ENCODE measurements around the gene AGBL3. TPM values are rescaled to one million over a fixed set of nuclear protein-coding genes. Genes with fewer than 3 reads are reported as not detected.

Gene AGBL3
- total RNA-seq, 2 experiments from 2014 or later: 2.2 to 2.5 TPM

DNA sequence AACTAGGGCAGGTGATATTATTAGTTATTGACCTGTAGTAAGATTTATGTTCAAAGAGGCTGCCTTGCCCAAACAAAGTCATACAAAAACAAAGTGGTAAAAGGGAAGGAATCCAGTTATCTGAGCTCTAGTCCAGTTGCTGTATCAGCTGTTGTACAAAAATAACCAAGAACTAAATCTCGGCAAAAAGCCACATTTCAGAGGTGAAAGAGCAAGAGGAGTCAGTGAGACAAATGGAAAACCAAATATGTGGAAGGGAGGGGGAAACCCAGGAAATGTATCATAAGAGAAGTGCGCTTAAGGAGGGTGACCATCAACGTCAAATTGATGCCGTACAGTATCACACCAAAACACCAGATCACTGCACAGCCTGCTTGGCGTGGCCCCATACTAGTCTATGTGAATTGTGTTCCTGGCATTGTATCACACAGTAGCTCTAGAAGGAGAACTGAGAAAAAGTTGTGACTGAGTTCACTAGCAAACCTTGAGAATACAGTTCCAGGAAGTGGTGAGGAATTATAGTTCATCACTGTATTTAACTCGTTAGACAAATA, 6.4 kb downstream of the AGBL3 start:
- POLR2A ChIA-PET: interaction anchor here (0.6 to 1.4 kb wide), 2 partner anchors 155 to 463 kb away, joined by 5 to 10 read pairs; partner anchors contain the start of gene TMEM140
- no peak overlapping the region for H3K27ac ChIP-seq (ENCODE audit: low read depth in 1 of 2, low read length in 2 of 2)
- H3K9me3 Mint-ChIP-seq: no peaks in the 10 kb centered on the region
- ATAC-seq (ENCODE audit: poor library complexity): peak; percentile 54
- peaks cover 9% of the 10 kb centered on the region for H3K4me1 ChIP-seq (ENCODE audit: insufficient read depth, low read length)
- H3K27ac Mint-ChIP-seq: peak overlapping the region; percentile 35
- H3K27me3 ChIP-seq (ENCODE audit: control insufficient read depth in 1 of 2, insufficient read depth in 2 of 2, low read length in 2 of 2): no peaks in the 10 kb centered on the region
- TF ChIP-seq, protein P1, sequence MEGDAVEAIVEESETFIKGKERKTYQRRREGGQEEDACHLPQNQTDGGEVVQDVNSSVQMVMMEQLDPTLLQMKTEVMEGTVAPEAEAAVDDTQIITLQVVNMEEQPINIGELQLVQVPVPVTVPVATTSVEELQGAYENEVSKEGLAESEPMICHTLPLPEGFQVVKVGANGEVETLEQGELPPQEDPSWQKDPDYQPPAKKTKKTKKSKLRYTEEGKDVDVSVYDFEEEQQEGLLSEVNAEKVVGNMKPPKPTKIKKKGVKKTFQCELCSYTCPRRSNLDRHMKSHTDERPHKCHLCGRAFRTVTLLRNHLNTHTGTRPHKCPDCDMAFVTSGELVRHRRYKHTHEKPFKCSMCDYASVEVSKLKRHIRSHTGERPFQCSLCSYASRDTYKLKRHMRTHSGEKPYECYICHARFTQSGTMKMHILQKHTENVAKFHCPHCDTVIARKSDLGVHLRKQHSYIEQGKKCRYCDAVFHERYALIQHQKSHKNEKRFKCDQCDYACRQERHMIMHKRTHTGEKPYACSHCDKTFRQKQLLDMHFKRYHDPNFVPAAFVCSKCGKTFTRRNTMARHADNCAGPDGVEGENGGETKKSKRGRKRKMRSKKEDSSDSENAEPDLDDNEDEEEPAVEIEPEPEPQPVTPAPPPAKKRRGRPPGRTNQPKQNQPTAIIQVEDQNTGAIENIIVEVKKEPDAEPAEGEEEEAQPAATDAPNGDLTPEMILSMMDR (IDR thresholded peaks at IDR 0.05): no peak
- no peaks in the 10 kb centered on the region for H3K27me3 Mint-ChIP-seq
- H3K9me3 ChIP-seq (ENCODE audit: control insufficient read depth in 1 of 2, insufficient read depth in 1 of 2, low read length in 2 of 2): no peaks in the 10 kb centered on the region
- peak in 3 of 14 experiments; percentile 6 to 19 (median 10) for DNase-seq
- CTCF ChIA-PET: interaction anchor here (1.7 kb wide), 1 partner anchor 178 kb away, joined by 5 read pairs; the partner anchor contains the start of gene CYREN
- H3K4me1 Mint-ChIP-seq (ENCODE audit: low read depth): peaks cover 72% of the 10 kb centered on the region
- H3K4me3 ChIP-seq (ENCODE audit: low read length): no peak overlapping the region
- H3K36me3 Mint-ChIP-seq (ENCODE audit: low read depth): peaks cover 32% of the 10 kb centered on the region
- H3K36me3 ChIP-seq (ENCODE audit: insufficient read depth, low read length): peaks cover 12% of the 10 kb centered on the region
- intact Hi-C loops (cut with DNase I, micrococcal nuclease): no loop called here
- H3K4me3 Mint-ChIP-seq: no peak overlapping the region

DNA sequence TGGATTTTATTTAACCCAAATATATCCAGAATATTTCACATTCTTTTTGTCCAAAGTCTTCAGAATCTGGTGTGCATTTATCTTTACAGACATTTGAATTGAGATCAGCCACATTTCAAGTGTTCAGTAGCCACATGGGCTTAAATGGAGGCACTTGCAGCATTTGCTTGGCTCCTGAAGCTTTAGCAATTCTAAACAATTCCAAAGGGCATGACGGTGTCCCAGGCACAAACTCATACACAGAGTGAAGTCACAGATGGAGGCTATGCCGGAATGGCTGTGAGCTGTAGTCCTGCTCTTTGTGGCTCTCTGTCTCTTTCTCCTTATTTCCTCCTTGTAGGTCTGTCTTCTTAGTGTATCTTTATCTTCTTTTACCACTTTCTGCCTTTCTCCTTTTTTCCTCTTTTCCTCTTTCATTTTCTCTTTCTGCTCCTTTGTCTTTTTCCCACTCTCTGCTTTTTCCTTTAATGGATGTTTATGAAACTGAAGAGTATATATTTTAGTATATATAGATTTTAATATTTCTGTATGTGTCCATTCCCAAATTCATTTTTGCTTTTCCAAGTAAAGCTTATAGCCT, 7.7 kb downstream of the AGBL3 start:
- intact Hi-C loops (cut with DNase I, micrococcal nuclease): no loop called here
- ChIA-PET CTCF (interaction anchor here (1.7 kb wide), 1 partner anchor 176 kb away, joined by 5 read pairs; the partner anchor contains the start of gene CYREN), POLR2A (interaction anchor here (1.4 kb wide), 1 partner anchor 154 kb away, joined by 10 read pairs; the partner anchor contains the start of gene TMEM140)
- no peaks in the 10 kb centered on the region for H3K27me3 ChIP-seq (ENCODE audit: control insufficient read depth in 1 of 2, insufficient read depth in 2 of 2, low read length in 2 of 2)
- Mint-ChIP-seq H3K36me3 (ENCODE audit: low read depth) (peaks cover 38% of the 10 kb centered on the region), H3K4me1 (ENCODE audit: low read depth) (peaks cover 68% of the 10 kb centered on the region), H3K9me3 (no peaks in the 10 kb centered on the region), H3K4me3 (no peak overlapping the region), H3K27me3 (no peaks in the 10 kb centered on the region), H3K27ac (peak overlapping the region; percentile 66)
- H3K4me3 ChIP-seq (ENCODE audit: low read length): no peak overlapping the region
- TF ChIP-seq, protein P1 (IDR thresholded peaks at IDR 0.05): no peak
- DNase-seq (no peak), ATAC-seq (ENCODE audit: poor library complexity) (no peak)
- no peaks in the 10 kb centered on the region for H3K9me3 ChIP-seq (ENCODE audit: control insufficient read depth in 1 of 2, insufficient read depth in 1 of 2, low read length in 2 of 2)
- H3K27ac ChIP-seq (ENCODE audit: low read depth in 1 of 2, low read length in 2 of 2): no peak overlapping the region
- H3K36me3 ChIP-seq (ENCODE audit: insufficient read depth, low read length): peaks cover 12% of the 10 kb centered on the region
- H3K4me1 ChIP-seq (ENCODE audit: insufficient read depth, low read length): peaks cover 9% of the 10 kb centered on the region

DNA sequence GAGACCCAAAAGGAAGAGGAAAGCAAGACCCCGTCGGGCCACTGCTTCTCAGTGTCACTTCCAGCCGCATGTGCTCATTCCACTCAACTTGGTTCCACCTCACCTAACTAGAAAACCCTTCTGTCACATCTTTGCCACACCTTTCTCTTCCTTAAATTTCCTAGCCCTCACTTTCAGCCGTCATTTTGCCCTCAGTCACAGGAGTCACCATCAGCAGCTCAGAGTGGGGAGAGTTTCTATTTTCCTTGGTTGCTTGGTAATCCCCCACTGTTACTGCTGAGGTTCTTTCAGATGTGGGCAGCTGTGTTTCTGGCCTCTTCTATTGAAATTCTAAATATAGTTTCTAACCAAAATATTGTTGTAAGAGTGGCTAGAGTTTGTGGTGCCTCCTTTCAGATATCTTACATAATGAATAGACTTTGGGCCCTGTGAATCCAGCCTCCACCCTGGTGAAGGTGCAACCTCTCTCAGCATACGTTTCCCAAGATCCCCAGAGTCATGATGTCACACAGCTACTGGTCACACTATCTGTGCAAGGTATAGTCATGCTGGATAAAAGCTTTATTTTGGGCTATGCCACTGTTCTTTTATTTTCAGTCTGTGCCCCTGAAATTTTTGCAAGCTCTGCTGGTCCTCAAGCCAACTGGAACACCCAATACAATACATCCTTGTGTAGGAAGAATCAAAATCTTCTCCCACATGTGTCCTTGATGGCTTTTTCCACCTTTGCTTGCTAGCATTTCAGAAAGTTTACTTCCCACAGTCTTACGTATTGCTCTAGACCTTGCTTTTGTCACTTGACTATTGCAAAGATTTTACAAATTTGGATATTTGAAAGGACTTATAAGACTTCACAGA, 9.2 kb downstream of the AGBL3 start:
- no peaks in the 10 kb centered on the region for H3K9me3 ChIP-seq (ENCODE audit: control insufficient read depth in 1 of 2, insufficient read depth in 1 of 2, low read length in 2 of 2)
- Mint-ChIP-seq H3K4me3 (peak overlapping the region; percentile 52), H3K36me3 (ENCODE audit: low read depth) (peaks cover 36% of the 10 kb centered on the region), H3K9me3 (no peaks in the 10 kb centered on the region), H3K27ac (peak overlapping the region; percentile 66), H3K27me3 (no peaks in the 10 kb centered on the region), H3K4me1 (ENCODE audit: low read depth) (peaks cover 59% of the 10 kb centered on the region)
- peak overlapping the region in 1 of 2 donors; percentile 51 for H3K27ac ChIP-seq (ENCODE audit: low read depth in 1 of 2, low read length in 2 of 2)
- H3K36me3 ChIP-seq (ENCODE audit: insufficient read depth, low read length): peaks cover 12% of the 10 kb centered on the region
- H3K4me3 ChIP-seq (ENCODE audit: low read length): no peak overlapping the region
- CTCF ChIA-PET: interaction anchor here (2.1 kb wide), 1 partner anchor 9 kb away, joined by 7 read pairs; the partner anchor contains the start of gene AGBL3
- no peaks in the 10 kb centered on the region for H3K27me3 ChIP-seq (ENCODE audit: control insufficient read depth in 1 of 2, insufficient read depth in 2 of 2, low read length in 2 of 2)
- DNase-seq (peak in 3 of 14 experiments; percentile 44 to 52 (median 50)), ATAC-seq (ENCODE audit: poor library complexity) (peak; percentile 47)
- TF ChIP-seq, protein P1 (IDR thresholded peaks at IDR 0.05): no peak
- intact Hi-C loops (cut with DNase I, micrococcal nuclease): no loop called here
- POLR2A ChIA-PET: interaction anchor here (1.0 to 1.8 kb wide), 4 partner anchors 9 to 349 kb away, joined by 3 to 13 read pairs (median 4); partner anchors contain the start of genes AGBL3, BPGM and TMEM140
- H3K4me1 ChIP-seq (ENCODE audit: insufficient read depth, low read length): peaks cover 9% of the 10 kb centered on the region
